Lower leg skin (tissue), 3 donors: ENCODE data around the gene ADM5.

Source experiments
- CTCF ChIP-seq, 3 donors: fragments of 450-650 bp; IDR thresholded peaks; one replicate each; pipeline ENCODE4 v1.5.1; 2016; ENCODE audit warnings: antibody characterized with exemption in 3 of 3, mild to moderate bottlenecking in 3 of 3, moderate library complexity in 2 of 3
- POLR2A ChIP-seq, 2 donors: fragments of 450-650 bp; IDR thresholded peaks; one replicate each; pipeline ENCODE4 v1.6.1; 2016 to 2017; ENCODE audit warnings: antibody characterized with exemption in 2 of 2, mild to moderate bottlenecking in 1 of 2, moderate library complexity in 1 of 2

GRCh38 chr19:49738268-49738667, 48.9 kb downstream of the ADM5 start:
- TF ChIP-seq CTCF (IDR thresholded peaks at IDR 0.05) (no peak), POLR2A (IDR thresholded peaks at IDR 0.05) (no peak)
